WTC11 (cell line): ENCODE results near the gene TAMM41. TPM values are rescaled to one million over a fixed set of nuclear protein-coding genes. Genes with fewer than 3 reads are reported as not detected.

Experiments
- AFF4 ChIP-seq: sonication (generic); formaldehyde crosslinking; IDR thresholded peaks from 2 replicates; pipeline ENCODE4 v1.8.1; 2023; ENCODE audit warnings: mild to moderate bottlenecking, missing genetic modification reagents, borderline replicate concordance
- ATF3 ChIP-seq: sonication (generic); formaldehyde crosslinking; conservative IDR thresholded peaks from 2 replicates; pipeline ENCODE4 v1.8.1; 2022; ENCODE audit warnings: mild to moderate bottlenecking, missing genetic modification reagents
- CREB1 ChIP-seq: sonication (generic); formaldehyde crosslinking; IDR thresholded peaks from 2 replicates; pipeline ENCODE4 v1.8.0; 2023; ENCODE audit warnings: mild to moderate bottlenecking, missing genetic modification reagents
- ERG ChIP-seq: fragments of 250-450 bp; sonication (Bioruptor Pico); IDR thresholded peaks from 2 replicates; pipeline ENCODE4 v1.8.0; 2021; ENCODE audit warnings: mild to moderate bottlenecking
- FOXK1 ChIP-seq: sonication (generic); formaldehyde crosslinking; IDR thresholded peaks from 2 replicates; pipeline ENCODE4 v1.8.0; 2022; ENCODE audit warnings: mild to moderate bottlenecking, moderate library complexity, missing genetic modification reagents
- FOXP4 ChIP-seq: sonication (generic); formaldehyde crosslinking; IDR thresholded peaks from 2 replicates; pipeline ENCODE4 v1.8.0; 2022; ENCODE audit warnings: mild to moderate bottlenecking, missing genetic modification reagents
- GTF2I ChIP-seq: fragments of 250-450 bp; sonication (Bioruptor Pico); conservative IDR thresholded peaks from 2 replicates; pipeline ENCODE4 v1.4.0; 2021; ENCODE audit warnings: mild to moderate bottlenecking
- HMGA2 ChIP-seq: fragments of 250-450 bp; sonication (Bioruptor Pico); IDR thresholded peaks from 2 replicates; pipeline ENCODE4 v1.4.0; 2021; ENCODE audit warnings: mild to moderate bottlenecking, moderate library complexity
- JUN ChIP-seq: sonication (generic); formaldehyde crosslinking; IDR thresholded peaks from 2 replicates; pipeline ENCODE4 v1.8.0; 2023; ENCODE audit warnings: mild to moderate bottlenecking, missing genetic modification reagents
- MLX ChIP-seq: sonication (generic); formaldehyde crosslinking; IDR thresholded peaks from 2 replicates; pipeline ENCODE4 v1.8.1; 2023; ENCODE audit warnings: mild to moderate bottlenecking, missing genetic modification reagents, moderate library complexity
- MXD4 ChIP-seq: fragments of 250-450 bp; sonication (Bioruptor Pico); IDR thresholded peaks from 2 replicates; pipeline ENCODE4 v1.8.0; 2021; ENCODE audit warnings: mild to moderate bottlenecking, moderate library complexity, borderline replicate concordance
- OVOL2 ChIP-seq: fragments of 250-450 bp; sonication (Bioruptor Pico); IDR thresholded peaks from 2 replicates; pipeline ENCODE4 v1.9.0; 2021; ENCODE audit warnings: mild to moderate bottlenecking, borderline replicate concordance
- TEAD1 ChIP-seq: sonication (generic); formaldehyde crosslinking; IDR thresholded peaks from 2 replicates; pipeline ENCODE4 v1.8.0; 2022; ENCODE audit warnings: mild to moderate bottlenecking, missing genetic modification reagents
- TP53 ChIP-seq: sonication (generic); formaldehyde crosslinking; IDR thresholded peaks from 2 replicates; pipeline ENCODE4 v1.8.1; 2023; ENCODE audit warnings: mild to moderate bottlenecking, missing genetic modification reagents
- ZNF281 ChIP-seq: sonication (generic); formaldehyde crosslinking; IDR thresholded peaks from 2 replicates; pipeline ENCODE4 v1.8.0; 2023; ENCODE audit warnings: mild to moderate bottlenecking, missing genetic modification reagents
- ZNF512 ChIP-seq: sonication (generic); formaldehyde crosslinking; IDR thresholded peaks from 2 replicates; pipeline ENCODE4 v1.8.1; 2022; ENCODE audit warnings: missing genetic modification reagents, borderline replicate concordance
- ZNF532 ChIP-seq: fragments of 250-450 bp; sonication (Bioruptor Pico); IDR thresholded peaks from 2 replicates; pipeline ENCODE4 v1.9.0; 2021; ENCODE audit warnings: mild to moderate bottlenecking, borderline replicate concordance
- ZNF671 ChIP-seq: fragments of 250-450 bp; sonication (Bioruptor Pico); IDR thresholded peaks from 2 replicates; pipeline ENCODE4 v1.8.0; 2021; ENCODE audit warnings: mild to moderate bottlenecking
- ZSCAN18 ChIP-seq: fragments of 250-450 bp; sonication (Bioruptor Pico); IDR thresholded peaks from 2 replicates; pipeline ENCODE4 v2.1.2; 2022; ENCODE audit warnings: mild to moderate bottlenecking, moderate library complexity
- total RNA-seq: library from RNA; stranded (reverse); gene quantifications from 3 replicates; pipeline ENCODE4 v1.2.3, GENCODE V29; 2021

TAMM41 gene
- total RNA-seq, 1 experiment from 2014 or later: 23.0 TPM

- TF ChIP-seq MLX: no peak
- TF ChIP-seq FOXK1 (CRISPR knock-in tag): no peak
- TF ChIP-seq ZNF671 (CRISPR knock-in tag): no peak
- no peak for TF ChIP-seq JUN (CRISPR knock-in tag)
- TF ChIP-seq ZNF532 (CRISPR knock-in tag): no peak
- no peak for TF ChIP-seq CREB1 (CRISPR knock-in tag)
- TF ChIP-seq FOXP4: peak; percentile 47; the same call in 1 of the 2 replicates
- TF ChIP-seq TP53 (CRISPR knock-in tag): no peak
- no peak for TF ChIP-seq ZNF512 (CRISPR knock-in tag)
- TF ChIP-seq HMGA2: no peak
- TF ChIP-seq OVOL2 (CRISPR knock-in tag): no peak
- TF ChIP-seq GTF2I (CRISPR knock-in tag): no peak
- TF ChIP-seq AFF4: no peak
- no peak for TF ChIP-seq ERG (CRISPR knock-in tag)
- peak; percentile 96 for TF ChIP-seq TEAD1 (CRISPR knock-in tag)
- TF ChIP-seq ATF3 (CRISPR knock-in tag): no peak
- TF ChIP-seq MXD4 (CRISPR knock-in tag): no peak
- no peak for TF ChIP-seq ZSCAN18 (CRISPR knock-in tag)
- no peak for TF ChIP-seq ZNF281 (CRISPR knock-in tag)
Observed at GRCh38 chr3:11770477-11771391, 76.0 kb downstream of the TAMM41 start (continued).
